Small intestine (tissue), 7 donors: ENCODE data around the gene BMP10. TPM values are rescaled to one million over a fixed set of nuclear protein-coding genes. Genes with fewer than 3 reads are reported as not detected.

Source experiments
- DNase-seq, 2 donors: peaks; one replicate each; pipeline versions ENCODE4 v3.0.0 to v3.0.0-alpha.2; 2013
- FAIRE-seq: peaks from 2 replicates; lab custom pipeline; 2012; peaks lifted over from hg19 to GRCh38; lab: Jason Lieb, UNC
- H3K27ac ChIP-seq, 3 donors: one replicate each; pipeline ENCODE4 v1.5.1; 2013; ENCODE audit warnings: low read length in 2 of 3, mild to moderate bottlenecking in 2 of 3, control low read depth in 1 of 3, inconsistent platforms in 1 of 3, low read depth in 1 of 3, moderate library complexity in 1 of 3
- H3K27me3 ChIP-seq, 3 donors: one replicate each; pipeline ENCODE4 v1.6.1; 2013; ENCODE audit warnings: low read length in 3 of 3, inconsistent platforms in 1 of 3; ENCODE audit not compliant: control insufficient read depth in 3 of 3, insufficient read depth in 3 of 3
- H3K36me3 ChIP-seq, 3 donors: one replicate each; pipeline ENCODE4 v1.6.1; 2013; ENCODE audit warnings: low read length in 3 of 3, inconsistent platforms in 1 of 3, low read depth in 1 of 3, mild to moderate bottlenecking in 1 of 3, moderate library complexity in 1 of 3; ENCODE audit not compliant: control insufficient read depth in 3 of 3, insufficient read depth in 2 of 3
- H3K4me1 ChIP-seq, 3 donors: one replicate each; pipeline ENCODE4 v1.6.1; 2013; ENCODE audit warnings: low read length in 2 of 3, inconsistent platforms in 1 of 3, low read depth in 1 of 3, mild to moderate bottlenecking in 1 of 3, moderate library complexity in 1 of 3; ENCODE audit not compliant: control insufficient read depth in 3 of 3, insufficient read depth in 2 of 3
- H3K4me3 ChIP-seq, 3 donors: one replicate each; pipeline ENCODE4 v1.5.1; 2013; ENCODE audit warnings: low read length in 3 of 3, control low read depth in 1 of 3, inconsistent platforms in 1 of 3, low read depth in 1 of 3, mild to moderate bottlenecking in 1 of 3, moderate library complexity in 1 of 3
- H3K9me3 ChIP-seq, 2 donors: one replicate each; pipeline ENCODE4 v1.6.1; 2013; ENCODE audit warnings: low read depth in 1 of 2, low read length in 1 of 2; ENCODE audit not compliant: control insufficient read depth in 2 of 2, insufficient read depth in 1 of 2
- WGBS, 3 donors: extraction: QIAGEN DNeasy Blood & Tissue Kit; methylation state at CpG; one replicate each; pipeline ENCODE4 v1.1.7; 2013; 5-methylcytosine and 5-hydroxymethylcytosine counted together
- polyA plus RNA-seq, 4 donors: library from polyadenylated mRNA; stranded (reverse) in 3 of 4; unstranded in 1 of 4; fragments of 200-250 nt in 3 of 4; fragments of 120-200 nt in 1 of 4; gene quantifications; one replicate each; pipeline versions ENCODE4 v1.2.1 to v1.2.3, GENCODE V29; 2013
- donor health status: healthy with polysubstance abuse.
- donor health status: control.
- donor health status: control.
- donor health status: Bipolar disorder and iron deficiency.
- donor health status: healthy.

Gene BMP10
- polyA plus RNA-seq, 4 donors = not detected

DNA sequence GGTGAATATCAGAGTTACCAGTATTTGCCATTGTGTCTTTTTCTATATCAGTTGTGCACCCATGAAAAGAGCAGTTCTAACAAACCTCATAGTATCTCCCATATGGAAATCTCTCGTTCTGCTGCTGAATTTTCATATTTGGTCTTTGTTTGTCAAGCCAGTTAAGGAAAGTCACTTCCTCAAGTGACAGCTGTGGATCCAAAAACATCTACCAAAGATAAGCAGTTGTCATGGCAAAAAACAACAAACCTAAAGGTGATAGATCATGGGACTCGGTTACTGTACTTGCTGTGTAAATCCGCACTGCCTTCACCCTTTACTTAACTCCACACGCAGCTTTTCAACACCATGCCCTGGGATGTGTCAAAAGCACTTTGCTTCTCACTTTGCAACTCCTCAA, 17.3 kb downstream of the BMP10 start:
- no peaks in the 10 kb centered on the region for H3K9me3 ChIP-seq
- FAIRE-seq (no peak), DNase-seq (no peak)
- H3K36me3 ChIP-seq = no peaks in the 10 kb centered on the region
- 78 to 80% (median 79%) methylated on average over 4 of the region's 4 CpGs for WGBS, 3 donors
- no peak overlapping the region for H3K4me3 ChIP-seq
- no peaks in the 10 kb centered on the region for H3K27me3 ChIP-seq
- peaks cover 0 to 2% (median 0%) of the 10 kb centered on the region in 3 donors for H3K4me1 ChIP-seq
- no peak overlapping the region for H3K27ac ChIP-seq

DNA sequence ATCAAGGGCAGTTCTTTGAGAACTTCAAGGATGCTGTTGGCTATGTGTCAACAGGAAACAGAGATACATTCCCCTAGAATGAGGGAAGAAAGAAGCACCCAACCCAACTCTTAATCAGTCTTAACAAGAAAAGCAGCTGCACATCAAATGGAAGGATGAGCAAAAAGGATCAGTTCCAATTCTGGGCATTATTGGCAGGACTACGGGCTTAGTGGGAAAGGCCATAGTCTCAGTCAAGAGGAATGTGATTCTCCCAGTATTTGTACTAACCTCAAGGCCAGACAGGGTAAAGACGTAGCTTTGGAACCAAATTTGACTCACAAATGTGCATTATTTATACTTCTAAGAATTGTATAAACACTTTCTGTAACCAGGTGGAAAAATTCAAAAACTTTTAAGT, 18.2 kb downstream of the BMP10 start:
- H3K4me3 ChIP-seq = no peak overlapping the region
- WGBS, 3 donors = 85 to 88% (median 87%) methylated on average over 2 of the region's 2 CpGs
- no peaks in the 10 kb centered on the region for H3K36me3 ChIP-seq
- FAIRE-seq (no peak), DNase-seq (no peak)
- no peaks in the 10 kb centered on the region for H3K9me3 ChIP-seq
- H3K27me3 ChIP-seq = no peaks in the 10 kb centered on the region
- no peak overlapping the region for H3K27ac ChIP-seq
- H3K4me1 ChIP-seq = peaks cover 0 to 2% (median 0%) of the 10 kb centered on the region in 3 donors

DNA sequence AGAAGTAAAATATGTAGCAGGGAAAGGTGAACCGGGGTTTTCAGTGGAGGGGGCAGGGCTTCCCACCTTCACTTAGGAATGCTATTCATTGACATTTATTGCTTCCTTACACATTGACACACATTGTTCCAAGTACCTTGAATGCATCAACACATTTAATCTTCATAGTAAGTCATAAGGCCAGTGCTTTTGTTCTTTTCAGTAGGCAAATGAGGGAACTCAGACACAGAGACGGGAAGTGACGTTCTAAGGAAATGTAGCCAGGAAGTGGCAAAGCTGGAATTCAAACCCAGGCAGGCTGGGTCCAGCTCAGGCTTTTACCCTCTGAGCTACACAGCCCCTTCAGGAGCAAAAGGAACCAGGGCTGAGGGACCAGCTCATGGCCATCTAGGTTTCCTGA, 20.7 kb downstream of the BMP10 start:
- no peaks in the 10 kb centered on the region for H3K36me3 ChIP-seq
- no peak overlapping the region for H3K27ac ChIP-seq
- WGBS, 3 donors = 74 to 78% (median 76%) methylated on average over 3 of the region's 3 CpGs

DNA sequence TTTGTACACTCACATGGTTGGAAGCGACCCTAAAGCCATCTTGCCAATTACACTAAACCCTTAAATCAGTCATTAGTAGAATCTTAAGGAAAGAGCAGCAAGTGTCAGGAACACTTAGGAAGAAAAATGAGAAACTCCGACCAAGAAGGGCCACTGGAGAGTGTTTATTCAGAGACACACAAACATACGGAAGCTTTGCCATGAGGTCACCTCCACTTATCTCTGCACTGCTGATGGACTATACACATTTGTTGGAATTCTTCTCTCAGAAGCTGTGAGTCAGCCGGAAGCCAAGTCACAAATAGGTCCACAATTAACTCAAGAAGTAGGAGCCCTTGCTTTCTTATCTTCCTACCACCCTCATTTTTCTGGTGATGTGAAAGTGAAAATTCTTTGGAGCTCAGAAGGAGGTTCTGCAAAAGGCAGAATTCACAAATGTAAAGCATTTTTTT, 21.6 kb downstream of the BMP10 start:
- WGBS, 3 donors = 46 to 63% (median 62%) methylated on average over 4 of the region's 4 CpGs
- DNase-seq (peak in 1 of 2 donors; percentile 11), FAIRE-seq (no peak)
- Histone ChIP-seq H3K4me1 (peaks cover 0 to 2% (median 0%) of the 10 kb centered on the region in 3 donors), H3K4me3 (no peak overlapping the region), H3K27me3 (no peaks in the 10 kb centered on the region), H3K27ac (no peak overlapping the region), H3K36me3 (no peaks in the 10 kb centered on the region), H3K9me3 (no peaks in the 10 kb centered on the region)

More for the DNA sequence above, 20.7 kb downstream of the BMP10 start:
- FAIRE-seq (no peak), DNase-seq (no peak)
- peaks cover 0 to 2% (median 0%) of the 10 kb centered on the region in 3 donors for H3K4me1 ChIP-seq
- H3K27me3 ChIP-seq = no peaks in the 10 kb centered on the region
- H3K4me3 ChIP-seq = no peak overlapping the region
- H3K9me3 ChIP-seq = no peaks in the 10 kb centered on the region

GRCh38 chr2:68847751-68848150, 23.4 kb downstream of the BMP10 start:
- H3K4me1 ChIP-seq = peaks cover 0 to 2% (median 0%) of the 10 kb centered on the region in 3 donors
- peak in 1 of 2 donors; percentile 61 for DNase-seq
- H3K9me3 ChIP-seq = no peaks in the 10 kb centered on the region
- H3K36me3 ChIP-seq = no peaks in the 10 kb centered on the region
- H3K4me3 ChIP-seq = no peak overlapping the region
- FAIRE-seq = no peak
- no peaks in the 10 kb centered on the region for H3K27me3 ChIP-seq
- no peak overlapping the region for H3K27ac ChIP-seq

DNA sequence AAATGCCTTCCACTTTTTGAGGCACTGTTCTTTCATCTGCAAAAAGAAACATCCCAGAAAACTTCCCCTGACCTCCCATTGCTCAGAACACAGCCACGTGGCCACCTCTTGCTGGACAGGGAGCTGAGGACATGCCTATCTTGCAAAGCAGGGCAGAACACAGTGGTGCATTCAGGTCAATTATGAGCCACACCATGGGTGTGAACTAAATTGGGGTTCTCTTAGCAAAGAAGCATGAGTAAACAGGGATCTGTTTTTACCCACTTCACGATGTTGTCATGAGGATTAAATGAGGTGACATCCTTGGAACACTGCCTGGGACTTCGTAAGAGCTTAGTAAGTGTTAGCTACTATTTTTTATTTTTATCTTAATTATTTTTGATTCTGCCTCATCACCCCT, 25.1 kb downstream of the BMP10 start:
- H3K27ac ChIP-seq = no peak overlapping the region
- no peak overlapping the region for H3K4me3 ChIP-seq
- H3K27me3 ChIP-seq = no peaks in the 10 kb centered on the region
- no peaks in the 10 kb centered on the region for H3K36me3 ChIP-seq
- no peak for FAIRE-seq
- no peaks in the 10 kb centered on the region for H3K9me3 ChIP-seq
- H3K4me1 ChIP-seq = peaks cover 0 to 2% (median 0%) of the 10 kb centered on the region in 3 donors
- WGBS, 3 donors = 66 to 74% (median 69%) methylated on average over 3 of the region's 3 CpGs
- DNase-seq = no peak

DNA sequence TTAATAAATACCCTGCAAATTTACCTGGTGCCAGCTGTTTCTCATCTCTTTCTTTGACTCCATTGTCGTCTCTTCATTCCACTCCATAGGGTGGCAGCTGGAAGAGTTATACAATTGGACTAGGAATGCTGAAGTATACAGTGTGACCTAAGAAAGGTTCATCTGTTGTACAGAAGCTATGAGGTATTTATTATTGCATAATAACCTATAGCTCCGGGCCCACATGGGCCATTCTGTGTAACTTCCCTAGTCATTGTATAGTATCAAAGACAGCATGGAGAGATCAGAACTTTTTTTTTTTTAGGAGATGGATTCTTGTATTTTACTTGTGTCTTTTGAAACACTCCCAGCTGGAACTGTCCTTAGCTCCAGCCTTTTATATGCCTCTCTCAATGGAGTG, 26.2 kb downstream of the BMP10 start:
- H3K27me3 ChIP-seq = no peaks in the 10 kb centered on the region
- FAIRE-seq (no peak), DNase-seq (no peak)
- H3K36me3 ChIP-seq = no peaks in the 10 kb centered on the region
- H3K9me3 ChIP-seq = no peaks in the 10 kb centered on the region
- no peak overlapping the region for H3K4me3 ChIP-seq
- peaks cover 0 to 2% (median 0%) of the 10 kb centered on the region in 3 donors for H3K4me1 ChIP-seq
- 82 to 86% (median 82%) methylated on average over 2 of the region's 2 CpGs for WGBS, 3 donors
- H3K27ac ChIP-seq = no peak overlapping the region

DNA sequence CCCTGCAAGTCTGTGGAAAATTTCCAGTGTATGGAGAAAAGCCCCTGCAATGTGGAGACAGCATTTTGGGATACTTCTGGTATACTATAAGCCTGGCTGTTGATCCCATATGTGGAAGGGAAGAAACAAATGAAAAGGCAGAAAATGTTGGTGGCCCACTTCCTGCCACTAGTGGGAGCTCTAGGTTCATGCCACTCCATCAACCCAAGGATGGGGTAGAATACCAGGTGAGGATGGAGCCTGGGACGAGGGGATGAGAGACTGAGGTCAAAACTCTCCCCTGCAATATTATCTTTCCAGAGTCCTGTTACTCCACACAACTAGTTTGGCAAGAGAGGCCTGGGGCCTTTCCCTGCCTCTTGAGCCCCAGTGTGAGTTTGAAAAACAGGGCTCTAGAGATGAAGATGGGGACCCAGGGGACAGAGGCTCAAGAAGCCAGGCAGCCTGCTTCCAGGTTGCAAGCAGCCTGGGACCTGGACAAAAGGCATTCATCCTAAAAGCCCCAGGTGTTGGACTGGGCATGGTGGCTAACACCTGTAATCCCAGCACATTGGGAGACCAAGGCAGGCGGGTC, 31.9 kb downstream of the BMP10 start:
- 73 to 90% (median 88%) methylated on average over 2 of the region's 2 CpGs for WGBS, 3 donors
- no peaks in the 10 kb centered on the region for H3K4me1 ChIP-seq
- no peaks in the 10 kb centered on the region for H3K27me3 ChIP-seq
- H3K36me3 ChIP-seq = no peaks in the 10 kb centered on the region
- no peak overlapping the region for H3K4me3 ChIP-seq
- FAIRE-seq (no peak), DNase-seq (no peak)
- H3K9me3 ChIP-seq = peaks cover 0 to 4% of the 10 kb centered on the region in 2 donors
- no peak overlapping the region for H3K27ac ChIP-seq

- Histone ChIP-seq H3K27me3 (no peaks in the 10 kb centered on the region), H3K36me3 (no peaks in the 10 kb centered on the region), H3K4me3 (no peak overlapping the region), H3K9me3 (peaks cover 0 to 4% of the 10 kb centered on the region in 2 donors), H3K27ac (no peak overlapping the region), H3K4me1 (no peaks in the 10 kb centered on the region)
- WGBS, 3 donors = 83 to 95% (median 93%) methylated on average over 10 of the region's 10 CpGs
- DNase-seq (no peak), FAIRE-seq (no peak)
These were observed 32.6 kb downstream of the BMP10 start for GRCh38 chr2:68838641-68839040.
